Suprapubic skin (tissue), 4 donors: ENCODE results near the gene ZNF570.

Source experiments
- EP300 ChIP-seq: sonication (generic); formaldehyde crosslinking; IDR thresholded peaks from one replicate; pipeline ENCODE4 v1.6.1; 2017; ENCODE audit warnings: antibody characterized with exemption
- POLR2A ChIP-seq, 2 donors: fragments of 450-650 bp; IDR thresholded peaks; one replicate each; pipeline ENCODE4 v1.6.1; 2017; ENCODE audit warnings: antibody characterized with exemption in 2 of 2, mild to moderate bottlenecking in 2 of 2, moderate library complexity in 2 of 2
- POLR2AphosphoS5 ChIP-seq, 3 donors: sonication (generic); formaldehyde crosslinking; IDR thresholded peaks; one replicate each; pipeline ENCODE4 v1.6.1; 2017; ENCODE audit warnings: antibody characterized with exemption in 3 of 3
- TF ChIP-seq, protein P1 (sequence below), 2 donors: fragments of 200-600 bp in 1 of 2; fragments of 450-650 bp in 1 of 2; sonication (generic) in 1 of 2; IDR thresholded peaks; one replicate each; pipeline ENCODE4 v1.5.1; 2016 to 2019; ENCODE audit warnings: antibody characterized with exemption in 2 of 2, mild to moderate bottlenecking in 1 of 2, moderate library complexity in 1 of 2

DNA sequence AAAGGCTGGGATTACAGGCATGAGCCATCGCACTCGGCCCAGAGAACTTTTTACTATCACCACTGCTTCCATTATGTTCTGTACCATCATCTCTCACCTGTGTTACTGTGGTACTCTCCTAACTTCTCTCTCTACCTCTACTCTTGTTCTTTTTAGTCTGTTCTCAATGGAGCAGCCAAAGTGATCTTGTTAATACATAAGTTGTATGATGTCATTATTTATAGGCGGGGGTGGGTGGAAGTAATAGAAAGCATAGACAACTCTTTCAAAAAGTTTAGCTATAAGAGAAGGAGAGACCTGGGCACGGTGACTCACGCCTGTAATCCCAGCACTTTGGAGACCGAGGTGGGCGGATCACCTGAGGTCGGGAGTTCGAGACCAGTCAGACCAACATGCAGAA lies 3.0 kb downstream of the ZNF570 start:
- TF ChIP-seq EP300 (no peak), POLR2A (IDR thresholded peaks at IDR 0.05) (no peak), POLR2AphosphoS5 (IDR thresholded peaks at IDR 0.05) (no peak)
- TF ChIP-seq, protein P1, sequence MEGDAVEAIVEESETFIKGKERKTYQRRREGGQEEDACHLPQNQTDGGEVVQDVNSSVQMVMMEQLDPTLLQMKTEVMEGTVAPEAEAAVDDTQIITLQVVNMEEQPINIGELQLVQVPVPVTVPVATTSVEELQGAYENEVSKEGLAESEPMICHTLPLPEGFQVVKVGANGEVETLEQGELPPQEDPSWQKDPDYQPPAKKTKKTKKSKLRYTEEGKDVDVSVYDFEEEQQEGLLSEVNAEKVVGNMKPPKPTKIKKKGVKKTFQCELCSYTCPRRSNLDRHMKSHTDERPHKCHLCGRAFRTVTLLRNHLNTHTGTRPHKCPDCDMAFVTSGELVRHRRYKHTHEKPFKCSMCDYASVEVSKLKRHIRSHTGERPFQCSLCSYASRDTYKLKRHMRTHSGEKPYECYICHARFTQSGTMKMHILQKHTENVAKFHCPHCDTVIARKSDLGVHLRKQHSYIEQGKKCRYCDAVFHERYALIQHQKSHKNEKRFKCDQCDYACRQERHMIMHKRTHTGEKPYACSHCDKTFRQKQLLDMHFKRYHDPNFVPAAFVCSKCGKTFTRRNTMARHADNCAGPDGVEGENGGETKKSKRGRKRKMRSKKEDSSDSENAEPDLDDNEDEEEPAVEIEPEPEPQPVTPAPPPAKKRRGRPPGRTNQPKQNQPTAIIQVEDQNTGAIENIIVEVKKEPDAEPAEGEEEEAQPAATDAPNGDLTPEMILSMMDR (IDR thresholded peaks at IDR 0.05) = no peak
